Stimulated activated CD8-positive, alpha-beta memory T cell treated with anti-CD3 and anti-CD28 coated beads, Interleukin-2, amount 100 ng/mL, for 48 hours (primary cell): Measurements from ENCODE around the gene SGMS1.

ENCODE experiments used
- DNase-seq, 2 donors: peaks; one replicate each; pipeline ENCODE4 v3.0.0-alpha.2; 2020; ENCODE audit warnings: low read depth in 2 of 2

Gene SGMS1

DNA sequence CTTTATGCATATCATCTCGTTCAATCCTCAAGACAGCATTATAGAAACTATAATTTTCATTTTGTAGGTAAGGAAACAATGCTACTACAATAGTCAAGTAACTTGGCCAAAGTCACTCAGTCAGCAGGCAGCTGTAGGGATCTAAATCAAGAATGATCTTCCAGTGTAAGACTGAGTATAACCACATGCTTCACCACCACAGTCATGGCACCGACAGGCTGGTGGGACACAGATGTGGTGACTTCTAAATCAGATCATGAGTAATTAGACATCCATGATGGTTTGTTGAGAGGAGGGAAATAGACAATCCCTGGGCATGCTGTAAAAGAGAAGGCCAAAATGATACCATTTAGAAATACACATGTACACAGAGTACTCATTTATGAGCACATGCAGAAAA lies 288.4 kb downstream of the SGMS1 start:
- no peak for DNase-seq

- DNase-seq: no peak
Observed at GRCh38 chr10:50334273-50334672, 289.5 kb downstream of the SGMS1 start.

DNA sequence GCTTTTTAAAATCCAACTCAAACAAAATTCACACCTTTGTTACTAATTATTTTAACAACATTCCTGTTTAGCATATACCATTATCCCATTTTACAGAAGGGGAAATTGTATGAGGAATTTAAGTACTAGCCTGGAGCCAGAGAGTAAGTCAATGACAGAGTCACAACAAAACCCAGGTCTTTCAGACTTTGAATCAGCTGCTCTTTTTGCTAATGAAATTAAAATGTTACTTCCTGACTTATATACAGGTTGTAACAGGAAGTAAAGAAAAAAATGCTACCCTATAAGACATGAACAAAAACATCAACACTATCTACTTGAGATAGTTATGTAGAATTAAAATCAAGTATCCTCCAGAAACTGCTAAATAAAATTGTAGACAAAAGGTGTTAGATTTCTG lies 289.9 kb downstream of the SGMS1 start:
- DNase-seq: no peak

DNA sequence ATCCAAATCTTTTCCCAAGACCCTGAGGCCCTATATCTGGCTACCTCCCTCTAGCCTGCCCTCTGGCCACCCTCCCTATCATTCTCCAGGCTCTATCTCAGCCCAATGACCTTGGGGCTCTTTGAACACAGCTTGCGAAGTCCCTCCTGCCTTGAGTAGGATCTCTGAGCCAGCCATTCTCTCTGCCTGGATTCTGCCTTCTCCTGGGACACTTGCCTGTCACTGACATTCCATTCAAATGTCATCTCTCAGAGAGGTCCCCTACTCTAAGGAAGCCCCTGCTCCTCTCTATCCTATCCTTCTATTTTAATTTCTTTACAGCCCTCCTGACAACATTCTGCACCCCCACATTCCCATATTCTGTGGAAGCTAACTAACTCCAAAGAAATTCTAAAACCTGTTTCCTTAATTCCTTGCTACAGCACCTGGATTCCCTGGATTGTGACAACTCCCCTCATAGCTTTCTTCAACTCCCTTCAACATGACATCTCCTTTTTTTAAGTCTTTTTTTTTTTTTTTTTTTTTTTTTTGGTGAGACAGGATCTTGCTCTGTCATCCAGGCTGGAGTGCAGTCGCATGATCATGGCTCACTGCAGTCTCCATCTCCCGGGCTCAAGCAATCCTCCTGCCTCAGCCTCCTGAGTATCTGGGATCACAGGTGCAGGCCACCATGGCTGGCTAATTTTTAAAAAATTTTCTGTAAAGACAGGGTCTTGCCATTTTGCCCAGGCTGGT lies 291.5 kb downstream of the SGMS1 start:
- DNase-seq: no peak

GRCh38 chr10:50331486-50331885 lies 292.3 kb downstream of the SGMS1 start:
- no peak for DNase-seq

DNA sequence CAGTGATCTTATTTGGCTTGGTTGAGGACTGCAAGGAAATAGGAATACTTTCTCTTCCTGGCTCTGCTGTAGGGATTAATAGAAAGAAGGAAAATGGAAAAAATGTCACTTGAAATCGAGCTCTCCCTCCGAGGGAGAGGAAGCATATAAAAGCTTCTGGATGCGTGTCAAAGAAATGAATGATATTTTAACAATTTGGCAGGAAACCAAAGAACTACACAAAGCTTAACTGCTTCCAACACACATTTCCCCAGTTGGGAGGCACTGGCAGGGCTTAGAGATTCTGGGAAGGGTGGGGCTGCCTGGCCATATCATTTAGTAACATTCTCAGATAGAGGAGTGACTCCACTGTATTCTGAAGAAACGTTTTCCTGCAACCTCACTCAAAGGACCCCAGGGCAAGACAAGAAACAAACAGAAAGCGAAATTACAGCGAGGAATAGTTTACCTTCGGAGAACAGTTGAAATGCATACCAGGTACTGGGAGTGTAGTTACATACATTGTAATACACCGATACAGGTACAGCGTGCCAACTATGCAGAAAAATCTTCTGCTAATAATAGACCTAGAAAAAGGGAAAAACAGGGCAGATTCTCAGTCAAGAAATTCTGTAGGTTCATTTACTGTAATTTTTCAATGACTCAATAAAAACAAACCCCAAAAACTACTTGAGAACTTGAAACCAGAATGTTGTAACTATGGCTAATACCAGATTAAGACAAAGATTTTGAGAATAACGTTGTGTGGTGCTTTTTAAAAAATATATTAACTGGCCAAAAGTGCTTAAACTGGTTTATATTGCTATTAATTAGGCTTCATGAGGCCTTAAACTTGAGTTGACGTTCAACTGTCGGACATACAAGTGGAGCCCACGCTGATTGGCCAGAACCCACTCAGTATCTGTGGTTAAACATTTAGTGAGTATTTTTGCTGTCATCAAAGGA lies 296.7 kb downstream of the SGMS1 start:
- no peak for DNase-seq

DNA sequence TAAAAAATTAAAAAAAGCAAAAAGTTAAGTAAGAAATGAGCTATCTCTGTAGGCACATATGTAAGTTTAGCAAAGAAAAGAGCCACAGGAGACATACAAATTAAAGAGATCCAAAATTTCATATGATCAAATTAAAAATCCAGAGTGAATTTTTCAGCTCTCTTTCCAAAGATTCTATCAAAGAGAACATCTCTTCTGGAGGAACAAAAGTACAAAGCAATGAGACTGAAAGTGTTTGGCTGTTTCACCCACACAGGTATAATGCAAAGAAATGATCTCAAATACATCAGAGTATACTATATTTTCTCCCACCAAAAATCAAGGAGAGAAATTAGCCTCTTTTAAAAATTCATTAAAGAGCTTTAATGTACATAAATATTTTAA lies 297.6 kb downstream of the SGMS1 start:
- no peak for DNase-seq

GRCh38 chr10:50325449-50326171 lies 298.1 kb downstream of the SGMS1 start:
- DNase-seq: no peak

DNA sequence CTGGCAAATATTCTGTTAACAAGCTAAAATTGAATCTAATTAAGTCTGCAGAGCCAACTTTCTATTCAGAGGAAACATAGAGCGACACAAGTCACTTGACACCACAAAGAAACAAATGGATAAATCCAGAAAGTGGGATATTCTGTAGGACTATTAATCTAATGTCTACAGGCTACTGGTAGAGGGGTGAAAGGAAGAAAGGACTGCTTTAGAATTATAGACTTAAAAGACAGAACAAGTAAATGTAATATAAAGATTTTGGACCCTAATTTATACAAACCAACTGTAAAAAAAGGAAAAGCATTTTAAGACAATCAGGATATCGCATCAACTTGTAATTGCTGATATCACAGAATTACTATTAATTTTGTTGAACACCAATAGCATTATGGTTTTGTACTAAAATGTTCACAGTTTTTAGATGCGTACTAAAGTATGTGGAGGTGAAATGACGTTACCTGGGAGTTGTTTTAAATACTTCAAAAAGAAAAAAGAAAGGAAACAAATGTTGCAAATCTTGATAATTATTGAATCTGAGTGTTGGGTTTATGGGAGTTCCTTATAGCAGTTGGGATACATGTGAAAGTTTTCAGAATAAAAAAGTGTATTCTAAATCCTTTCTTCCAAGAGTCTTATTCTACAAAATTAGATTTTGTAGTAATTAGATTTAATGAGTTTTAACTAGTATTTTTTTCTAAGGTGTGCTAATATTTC lies 298.9 kb downstream of the SGMS1 start:
- DNase-seq: no peak

- DNase-seq: no peak
Observed at GRCh38 chr10:50324046-50324445, 299.7 kb downstream of the SGMS1 start.

DNA sequence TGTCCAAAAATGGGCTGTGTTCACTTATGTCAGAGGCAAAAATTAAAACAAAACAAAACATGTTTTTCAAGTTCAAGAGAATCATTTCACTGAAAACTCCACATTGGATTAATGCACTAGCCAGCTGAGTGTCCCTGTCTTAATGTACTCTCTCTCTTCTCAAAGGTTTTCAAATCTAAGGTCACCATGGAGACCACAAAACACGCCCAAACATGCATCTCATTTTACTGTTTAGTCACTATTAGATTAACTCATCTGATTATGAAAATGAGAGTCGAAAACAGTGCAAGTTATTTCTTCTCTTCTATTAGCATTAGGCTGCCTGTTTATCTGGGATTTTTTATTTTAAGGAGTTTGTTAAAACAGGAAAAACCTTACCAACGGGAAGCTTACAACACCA lies 301.7 kb downstream of the SGMS1 start:
- no peak for DNase-seq

GRCh38 chr10:50318129-50318528 lies 305.6 kb downstream of the SGMS1 start:
- no peak for DNase-seq

DNA sequence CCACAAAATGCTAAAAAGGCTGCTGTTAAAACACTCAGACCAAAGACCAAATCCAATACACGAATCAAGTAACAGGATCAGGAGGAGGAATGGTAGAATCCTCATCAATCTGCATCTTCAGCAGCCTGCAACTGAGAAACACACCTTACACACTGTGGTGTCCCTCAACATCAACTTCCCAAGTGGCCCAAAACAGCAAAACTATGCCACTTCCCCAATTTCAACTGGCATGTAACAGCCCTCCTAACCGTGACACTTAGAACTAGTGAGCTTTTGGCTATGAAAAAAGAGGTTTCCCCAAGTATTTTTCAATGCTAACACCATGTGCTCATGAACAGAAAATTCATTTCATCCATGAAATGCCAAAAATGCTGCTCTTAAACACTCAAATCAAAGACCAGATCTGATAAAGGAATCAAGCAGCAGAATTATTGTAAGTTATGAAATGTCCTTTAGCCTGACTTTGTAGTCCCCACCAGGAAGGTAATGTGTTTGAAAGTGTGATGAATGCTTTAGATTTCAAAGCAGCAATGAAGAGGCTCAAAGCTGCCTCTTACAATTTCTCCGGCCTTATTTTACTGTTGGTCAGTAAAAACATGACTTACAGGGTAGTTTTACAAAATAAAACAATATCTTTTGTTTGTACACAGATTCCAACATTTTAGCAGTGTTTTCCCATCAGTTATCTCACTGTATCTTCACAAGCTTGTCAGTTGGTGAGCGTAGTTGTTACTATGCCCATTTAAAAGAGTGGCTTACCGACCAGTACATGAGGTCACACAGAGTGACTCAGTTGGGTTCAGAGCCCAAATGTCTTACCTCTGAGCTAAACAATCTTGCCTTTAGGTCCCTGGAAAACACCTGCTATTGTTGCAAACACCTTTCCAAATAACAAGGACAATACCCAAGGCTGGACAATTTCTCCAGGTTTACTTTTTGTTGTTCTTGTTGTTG lies 306.8 kb downstream of the SGMS1 start:
- no peak for DNase-seq

DNA sequence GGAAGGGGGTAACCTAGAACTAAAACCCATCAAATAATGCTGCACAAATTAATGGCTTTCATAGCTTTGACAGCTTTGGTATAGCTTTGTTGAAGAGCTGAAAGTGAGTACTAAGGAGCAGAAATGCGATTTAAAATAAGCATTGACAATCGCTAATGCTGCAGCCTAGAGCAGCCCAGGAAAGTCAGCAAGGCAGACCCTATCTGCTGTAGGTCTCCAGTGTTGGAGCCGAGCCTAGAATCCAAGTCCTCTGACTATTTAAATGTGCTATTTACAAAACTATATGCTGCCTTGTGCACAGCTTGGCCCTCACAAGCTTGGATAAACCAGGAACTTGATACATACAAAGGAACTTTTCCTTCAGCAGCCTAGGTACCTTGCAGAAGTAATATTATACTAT lies 307.6 kb downstream of the SGMS1 start:
- DNase-seq: no peak

DNA sequence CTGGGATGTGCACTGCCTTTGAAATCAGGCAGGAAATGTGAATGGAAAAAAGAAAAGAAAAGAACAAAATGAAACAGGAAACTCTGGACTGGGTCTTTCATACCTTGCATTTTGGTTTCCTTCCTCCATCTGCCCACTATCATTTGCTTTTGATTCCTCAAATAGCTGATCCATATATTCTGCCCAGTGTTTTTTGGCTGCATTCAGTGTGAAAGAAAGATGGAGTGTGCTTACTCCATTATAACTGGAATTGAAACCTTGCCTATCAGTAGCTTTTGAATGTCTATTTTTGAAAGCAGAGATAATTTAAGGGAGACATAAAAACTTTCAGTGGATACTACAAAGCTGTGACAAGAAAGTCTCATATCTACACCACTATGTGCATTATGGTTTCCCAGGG lies 308.3 kb downstream of the SGMS1 start:
- DNase-seq: no peak

- no peak for DNase-seq
Observed at GRCh38 chr10:50314169-50315071, 309.3 kb downstream of the SGMS1 start.

GRCh38 chr10:50312464-50313437 lies 311.0 kb downstream of the SGMS1 start:
- no peak for DNase-seq

DNA sequence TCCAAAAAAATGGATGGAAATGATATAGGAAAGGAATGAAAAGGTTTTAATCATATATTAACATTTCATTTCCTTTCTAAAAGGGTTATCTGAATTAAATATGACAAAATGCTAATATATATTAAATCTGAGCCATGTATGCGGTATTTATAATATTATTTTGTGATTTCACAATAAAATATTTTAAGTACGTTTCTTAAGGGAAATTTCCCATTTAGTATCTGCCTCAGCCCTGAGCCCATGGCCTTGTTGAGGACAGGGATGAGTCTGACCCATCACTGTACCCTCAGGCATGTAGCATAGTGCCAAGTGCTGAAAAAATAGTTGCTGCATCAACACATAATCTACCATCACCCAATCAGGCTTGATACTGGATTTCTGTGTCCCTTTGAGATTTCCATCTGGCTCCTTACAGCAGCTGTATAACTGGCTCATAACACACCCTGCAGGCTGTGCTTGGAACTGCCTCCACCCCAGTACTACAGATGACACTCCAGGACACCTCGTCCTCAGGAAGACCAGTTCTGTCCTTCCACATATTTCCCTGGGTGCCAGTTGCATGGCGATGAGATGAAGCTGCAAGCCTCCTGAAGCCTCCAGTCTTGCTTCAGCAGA lies 313.1 kb downstream of the SGMS1 start:
- DNase-seq: peak; percentile 4 to 26
